Neural progenitor cell (in vitro differentiated cells): ENCODE measurements around the gene CDH11.

Experiments
- EZH2 ChIP-seq: fragments of 200-600 bp; sonication (generic); IDR thresholded peaks from 2 replicates; pipeline ENCODE4 v1.6.1; 2017; ENCODE audit warnings: antibody characterized with exemption, mild to moderate bottlenecking, moderate library complexity
- TF ChIP-seq, protein P1 (sequence below): fragments of 200-600 bp; sonication (generic); IDR thresholded peaks from 2 replicates; pipeline ENCODE4 v1.5.1; 2017; ENCODE audit warnings: antibody characterized with exemption, mild to moderate bottlenecking

DNA sequence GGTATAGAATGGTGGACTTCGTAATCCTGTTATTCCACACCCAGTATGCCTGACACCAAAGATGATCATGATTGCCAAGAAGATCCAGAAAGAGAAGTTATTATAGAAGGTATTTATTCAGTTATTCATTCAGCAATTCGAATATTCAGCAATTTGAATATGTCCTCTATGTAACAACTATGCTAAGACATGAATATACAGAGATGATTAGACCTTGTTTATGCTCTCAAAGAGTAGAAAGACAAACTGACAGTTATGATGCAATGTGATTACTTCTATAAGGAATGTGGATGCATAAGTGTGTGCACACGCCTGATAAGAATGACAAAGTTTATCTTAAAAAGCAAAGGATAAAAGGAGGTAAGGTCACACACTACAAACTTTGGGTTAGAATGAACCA is 218.1 kb downstream of the CDH11 start:
- TF ChIP-seq, protein P1, sequence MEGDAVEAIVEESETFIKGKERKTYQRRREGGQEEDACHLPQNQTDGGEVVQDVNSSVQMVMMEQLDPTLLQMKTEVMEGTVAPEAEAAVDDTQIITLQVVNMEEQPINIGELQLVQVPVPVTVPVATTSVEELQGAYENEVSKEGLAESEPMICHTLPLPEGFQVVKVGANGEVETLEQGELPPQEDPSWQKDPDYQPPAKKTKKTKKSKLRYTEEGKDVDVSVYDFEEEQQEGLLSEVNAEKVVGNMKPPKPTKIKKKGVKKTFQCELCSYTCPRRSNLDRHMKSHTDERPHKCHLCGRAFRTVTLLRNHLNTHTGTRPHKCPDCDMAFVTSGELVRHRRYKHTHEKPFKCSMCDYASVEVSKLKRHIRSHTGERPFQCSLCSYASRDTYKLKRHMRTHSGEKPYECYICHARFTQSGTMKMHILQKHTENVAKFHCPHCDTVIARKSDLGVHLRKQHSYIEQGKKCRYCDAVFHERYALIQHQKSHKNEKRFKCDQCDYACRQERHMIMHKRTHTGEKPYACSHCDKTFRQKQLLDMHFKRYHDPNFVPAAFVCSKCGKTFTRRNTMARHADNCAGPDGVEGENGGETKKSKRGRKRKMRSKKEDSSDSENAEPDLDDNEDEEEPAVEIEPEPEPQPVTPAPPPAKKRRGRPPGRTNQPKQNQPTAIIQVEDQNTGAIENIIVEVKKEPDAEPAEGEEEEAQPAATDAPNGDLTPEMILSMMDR = no peak
- TF ChIP-seq EZH2 = no peak
